Karpas-422 (cell line): ENCODE results near the gene GORASP2. TPM values are rescaled to one million over a fixed set of nuclear protein-coding genes. Genes with fewer than 3 reads are reported as not detected.

Source experiments
- DNase-seq: peaks from one replicate; pipeline ENCODE4 v3.0.0-alpha.2; 2015
- H2AFZ ChIP-seq: fragments of 200-600 bp; sonication (generic); 2 replicates; pipeline ENCODE4 v1.6.1; 2014; ENCODE audit warnings: antibody characterized with exemption, low read length, mixed read lengths
- H3K27ac ChIP-seq: fragments of 200-600 bp; sonication (generic); 2 replicates; pipeline ENCODE4 v1.5.1; 2014; ENCODE audit warnings: mild to moderate bottlenecking, low read length, moderate library complexity
- H3K27me3 ChIP-seq: fragments of 200-600 bp; sonication (generic); 2 replicates; pipeline ENCODE4 v1.6.1; 2014; ENCODE audit warnings: low read length, mixed read lengths
- H3K36me3 ChIP-seq: fragments of 200-600 bp; sonication (generic); 2 replicates; pipeline ENCODE4 v1.6.1; 2014; ENCODE audit warnings: low read length, mixed read lengths; ENCODE audit not compliant: insufficient read depth
- H3K4me1 ChIP-seq: fragments of 200-600 bp; sonication (generic); 2 replicates; pipeline ENCODE4 v1.6.1; 2014; ENCODE audit warnings: mild to moderate bottlenecking, low read length, mixed read lengths
- H3K4me2 ChIP-seq: fragments of 200-600 bp; sonication (generic); 2 replicates; pipeline ENCODE4 v1.6.1; 2014; ENCODE audit warnings: low read length, low read depth, mild to moderate bottlenecking; ENCODE audit not compliant: poor library complexity, severe bottlenecking
- H3K4me3 ChIP-seq: fragments of 200-600 bp; sonication (generic); 2 replicates; pipeline ENCODE4 v1.5.1; 2014; ENCODE audit warnings: mild to moderate bottlenecking, antibody characterized with exemption, low read length, mixed read lengths
- H3K79me2 ChIP-seq: fragments of 200-600 bp; sonication (generic); 2 replicates; pipeline ENCODE4 v1.6.1; 2014; ENCODE audit warnings: mild to moderate bottlenecking, low read length, mixed read lengths
- H3K9ac ChIP-seq: fragments of 200-600 bp; sonication (generic); 2 replicates; pipeline ENCODE4 v1.6.0; 2014; ENCODE audit warnings: low read length
- H3K9me2 ChIP-seq: fragments of 200-600 bp; sonication (generic), shearing (Covaris generic); replicated peaks from 2 replicates; pipeline ENCODE4 v1.6.0; 2014; ENCODE audit warnings: mild to moderate bottlenecking, low read length, moderate library complexity; ENCODE audit not compliant: insufficient read depth
- H3K9me3 ChIP-seq: fragments of 300-700, 200-600 bp; sonication (generic); 2 replicates; pipeline ENCODE4 v1.6.1; 2014; ENCODE audit warnings: low read length, mixed read lengths
- H4K20me1 ChIP-seq: fragments of 200-600 bp; sonication (generic); 2 replicates; pipeline ENCODE4 v1.6.1; 2014; ENCODE audit warnings: mild to moderate bottlenecking, antibody characterized with exemption, low read length, low read depth; ENCODE audit not compliant: insufficient read depth
- total RNA-seq: library from RNA; depleted of rRNA; stranded (reverse); fragments of >200 nt; shearing (Covaris generic); gene quantifications from 2 replicates; pipeline ENCODE4 v1.2.3, GENCODE V29; 2014; ENCODE audit warnings: low replicate concordance

The GORASP2 gene
- total RNA-seq, 1 experiment from 2014 or later: 34.3 TPM

- H2AFZ ChIP-seq: no peak overlapping the region
- no peaks in the 10 kb centered on the region for H3K27me3 ChIP-seq
- no peak overlapping the region for H3K4me3 ChIP-seq
- DNase-seq: no peak
- no peaks in the 10 kb centered on the region for H3K79me2 ChIP-seq
- no peak overlapping the region for H3K9ac ChIP-seq
- peaks cover 16% of the 10 kb centered on the region; the same call in 1 of the 2 replicates for H3K36me3 ChIP-seq
- H3K9me3 ChIP-seq: no peaks in the 10 kb centered on the region
- H4K20me1 ChIP-seq: no peaks in the 10 kb centered on the region
- no peak overlapping the region for H3K4me2 ChIP-seq
- H3K27ac ChIP-seq: no peak overlapping the region
- no peaks in the 10 kb centered on the region for H3K9me2 ChIP-seq
- H3K4me1 ChIP-seq: peaks cover 38% of the 10 kb centered on the region
These were observed 42.0 kb downstream of the GORASP2 start for GRCh38 chr2:170971071-170971470.

- H3K9ac ChIP-seq: peak overlapping the region; percentile 55
- peaks cover 38% of the 10 kb centered on the region for H3K4me1 ChIP-seq
- H3K79me2 ChIP-seq: no peaks in the 10 kb centered on the region
- peak overlapping the region; percentile 73 for H3K4me2 ChIP-seq
- 0 out of 2 replicates have a peak overlapping the region, but pooled peaks have one; percentile 69 for H2AFZ ChIP-seq
- H3K9me3 ChIP-seq: no peaks in the 10 kb centered on the region
- no peaks in the 10 kb centered on the region for H3K27me3 ChIP-seq
- no peaks in the 10 kb centered on the region for H4K20me1 ChIP-seq
- H3K27ac ChIP-seq: no peak overlapping the region
- peak overlapping the region; percentile 67; the same call in 1 of the 2 replicates for H3K4me3 ChIP-seq
- H3K9me2 ChIP-seq: no peaks in the 10 kb centered on the region
- DNase-seq: peak; percentile 45
- H3K36me3 ChIP-seq: peaks cover 4% of the 10 kb centered on the region; the same call in 1 of the 2 replicates
These were observed 43.5 kb downstream of the GORASP2 start for GRCh38 chr2:170972296-170973224.

GRCh38 chr2:170973225-170973491, 44.1 kb downstream of the GORASP2 start:
- H3K9me2 ChIP-seq: no peaks in the 10 kb centered on the region
- peak overlapping the region; percentile 55 for H3K9ac ChIP-seq
- no peaks in the 10 kb centered on the region for H4K20me1 ChIP-seq
- peak overlapping the region; percentile 69; the same call in 1 of the 2 replicates for H2AFZ ChIP-seq
- peak overlapping the region; percentile 73 for H3K4me2 ChIP-seq
- peak overlapping the region; percentile 67; the same call in 1 of the 2 replicates for H3K4me3 ChIP-seq
- H3K9me3 ChIP-seq: no peaks in the 10 kb centered on the region
- H3K79me2 ChIP-seq: no peaks in the 10 kb centered on the region
- H3K27me3 ChIP-seq: no peaks in the 10 kb centered on the region
- DNase-seq: no peak
- peaks cover 38% of the 10 kb centered on the region for H3K4me1 ChIP-seq
- no peaks in the 10 kb centered on the region for H3K36me3 ChIP-seq
- H3K27ac ChIP-seq: no peak overlapping the region

GRCh38 chr2:170973492-170974303, 44.6 kb downstream of the GORASP2 start:
- peak overlapping the region; percentile 73 for H3K4me2 ChIP-seq
- no peaks in the 10 kb centered on the region for H3K9me2 ChIP-seq
- H3K79me2 ChIP-seq: no peaks in the 10 kb centered on the region
- H3K4me1 ChIP-seq: peaks cover 35% of the 10 kb centered on the region
- H2AFZ ChIP-seq: peak overlapping the region; percentile 69
- H3K9ac ChIP-seq: peak overlapping the region; percentile 73
- H3K36me3 ChIP-seq: no peaks in the 10 kb centered on the region
- no peaks in the 10 kb centered on the region for H3K27me3 ChIP-seq
- no peak overlapping the region for H3K27ac ChIP-seq
- peak overlapping the region; percentile 67 for H3K4me3 ChIP-seq
- DNase-seq: peak; percentile 94
- no peaks in the 10 kb centered on the region for H3K9me3 ChIP-seq
- no peaks in the 10 kb centered on the region for H4K20me1 ChIP-seq

GRCh38 chr2:170974304-170974993, 45.4 kb downstream of the GORASP2 start:
- peak overlapping the region; percentile 73 for H3K4me2 ChIP-seq
- peaks cover 28% of the 10 kb centered on the region for H3K4me1 ChIP-seq
- no peaks in the 10 kb centered on the region for H3K9me3 ChIP-seq
- H2AFZ ChIP-seq: no peak overlapping the region
- DNase-seq: no peak
- no peaks in the 10 kb centered on the region for H3K79me2 ChIP-seq
- H3K27me3 ChIP-seq: no peaks in the 10 kb centered on the region
- H3K9ac ChIP-seq: peak overlapping the region; percentile 73; the same call in 1 of the 2 replicates
- H3K9me2 ChIP-seq: no peaks in the 10 kb centered on the region
- H3K36me3 ChIP-seq: no peaks in the 10 kb centered on the region
- H4K20me1 ChIP-seq: no peaks in the 10 kb centered on the region
- no peak overlapping the region for H3K27ac ChIP-seq
- peak overlapping the region; percentile 67; the same call in 1 of the 2 replicates for H3K4me3 ChIP-seq

- no peak for DNase-seq
- H3K4me3 ChIP-seq: no peak overlapping the region
- no peaks in the 10 kb centered on the region for H3K79me2 ChIP-seq
- H3K4me2 ChIP-seq: no peak overlapping the region
- no peak overlapping the region for H2AFZ ChIP-seq
- no peaks in the 10 kb centered on the region for H3K9me3 ChIP-seq
- no peaks in the 10 kb centered on the region for H3K27me3 ChIP-seq
- H3K27ac ChIP-seq: no peak overlapping the region
- H3K36me3 ChIP-seq: no peaks in the 10 kb centered on the region
- H3K9ac ChIP-seq: no peak overlapping the region
- H4K20me1 ChIP-seq: no peaks in the 10 kb centered on the region
- peaks cover 21% of the 10 kb centered on the region for H3K4me1 ChIP-seq
- H3K9me2 ChIP-seq: no peaks in the 10 kb centered on the region
These were observed 46.3 kb downstream of the GORASP2 start for GRCh38 chr2:170975127-170975942.

- Histone ChIP-seq H3K27me3 (no peaks in the 10 kb centered on the region), H3K9ac (no peak overlapping the region), H3K27ac (no peak overlapping the region), H3K9me3 (no peaks in the 10 kb centered on the region), H3K4me2 (no peak overlapping the region), H3K9me2 (no peaks in the 10 kb centered on the region), H3K4me3 (no peak overlapping the region), H2AFZ (no peak overlapping the region), H3K4me1 (peaks cover 21% of the 10 kb centered on the region), H4K20me1 (no peaks in the 10 kb centered on the region), H3K79me2 (no peaks in the 10 kb centered on the region), H3K36me3 (no peaks in the 10 kb centered on the region)
- DNase-seq: no peak
These were observed 46.9 kb downstream of the GORASP2 start for GRCh38 chr2:170975943-170976270.
